Stimulated activated CD4-positive, alpha-beta T cell treated with anti-CD3 and anti-CD28 coated beads, TNF-alpha, amount 100 ng/mL, for 1 hour (primary cell): ENCODE data around the gene IFT88.
"Not testable (repeated sequence)": the region's sequence is repeated elsewhere in the genome, so short reads cannot be mapped to it uniquely, and the experiment has no call there.

Source experiments
- DNase-seq, 3 donors: peaks; one replicate each; pipeline ENCODE4 v3.0.0-alpha.2; 2020; ENCODE audit warnings: low read depth in 3 of 3, low spot score in 1 of 3

IFT88 gene

GRCh38 chr13:20624213-20624612, 57.3 kb downstream of the IFT88 start:
- DNase-seq, result no peak

GRCh38 chr13:20633802-20634201, 66.8 kb downstream of the IFT88 start:
- DNase-seq, result no peak

- DNase-seq, result no peak
These were observed 69.1 kb downstream of the IFT88 start for GRCh38 chr13:20636079-20636478.

- DNase-seq, result no peak
These were observed 70.9 kb downstream of the IFT88 start for GRCh38 chr13:20637811-20638210.

- no peak for DNase-seq
These were observed 80.8 kb downstream of the IFT88 start for GRCh38 chr13:20647758-20648157.

- DNase-seq, result no peak
These were observed 86.0 kb downstream of the IFT88 start for GRCh38 chr13:20652946-20653345.

GRCh38 chr13:20654156-20654555, 87.2 kb downstream of the IFT88 start:
- DNase-seq, result no peak

- DNase-seq, result no peak
These were observed 91.6 kb downstream of the IFT88 start for GRCh38 chr13:20658451-20659040.

GRCh38 chr13:20664351-20664750, 97.4 kb downstream of the IFT88 start:
- DNase-seq, result no peak

- DNase-seq, result no peak
These were observed 100.0 kb downstream of the IFT88 start for GRCh38 chr13:20666948-20667347.

- DNase-seq, result no peak
These were observed 101.0 kb downstream of the IFT88 start for GRCh38 chr13:20667857-20668437.

GRCh38 chr13:20669162-20669561, 102.2 kb downstream of the IFT88 start:
- DNase-seq, result no peak

- DNase-seq, result no peak
These were observed 104.8 kb downstream of the IFT88 start for GRCh38 chr13:20671789-20672188.

- no peak for DNase-seq
These were observed 105.8 kb downstream of the IFT88 start for GRCh38 chr13:20672772-20673171.

GRCh38 chr13:20673715-20674114, 106.8 kb downstream of the IFT88 start:
- DNase-seq, result no peak

GRCh38 chr13:20676213-20676612, 109.3 kb downstream of the IFT88 start:
- DNase-seq, result no peak

GRCh38 chr13:20678606-20679005, 111.6 kb downstream of the IFT88 start:
- DNase-seq, result not testable (repeated sequence)

GRCh38 chr13:20679879-20680278, 112.9 kb downstream of the IFT88 start:
- no peak for DNase-seq

GRCh38 chr13:20680416-20681080, 113.6 kb downstream of the IFT88 start:
- no peak for DNase-seq

- DNase-seq, result not testable (repeated sequence)
These were observed 114.5 kb downstream of the IFT88 start for GRCh38 chr13:20681481-20681880.

- no peak for DNase-seq
These were observed 115.1 kb downstream of the IFT88 start for GRCh38 chr13:20682061-20682460.

GRCh38 chr13:20684041-20684440, 117.1 kb downstream of the IFT88 start:
- no peak for DNase-seq

- no peak for DNase-seq
These were observed 117.6 kb downstream of the IFT88 start for GRCh38 chr13:20684546-20684945.
